Measurements from ENCODE around the gene SLBP.

The SLBP gene

DNA sequence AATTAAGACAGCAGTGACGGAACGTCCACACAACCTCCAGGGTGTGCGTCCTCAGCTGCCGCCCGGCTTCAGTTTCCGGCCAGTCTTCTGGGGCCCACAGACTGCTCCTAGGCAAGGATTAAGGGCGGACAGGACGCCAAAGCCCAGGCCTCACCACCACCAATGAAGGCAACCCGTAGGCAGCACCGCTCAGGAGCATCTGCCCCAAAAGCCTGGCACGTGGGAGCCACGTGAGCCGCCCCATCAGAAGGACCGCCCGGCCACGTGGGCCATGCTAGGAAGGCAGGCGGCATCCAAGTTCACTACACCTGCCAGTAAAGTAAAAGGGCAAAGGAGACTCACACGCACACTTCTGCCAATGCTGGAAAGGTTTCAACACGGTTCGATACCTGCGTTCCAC, 42.3 kb downstream of the SLBP start:
- in situ Hi-C loops (cut with HindIII; ENCODE audit: low sequenced_read_pairs), result no loop called here
- no peak for DNase-seq (ENCODE audit: low read depth)
- H3K4me3 ChIP-seq (ENCODE audit: low read depth, low read length), result no peak overlapping the region
- no peak for TF ChIP-seq CTCF (IDR thresholded peaks at IDR 0.05; ENCODE audit: low read depth, low read length, missing control alignments)

DNA sequence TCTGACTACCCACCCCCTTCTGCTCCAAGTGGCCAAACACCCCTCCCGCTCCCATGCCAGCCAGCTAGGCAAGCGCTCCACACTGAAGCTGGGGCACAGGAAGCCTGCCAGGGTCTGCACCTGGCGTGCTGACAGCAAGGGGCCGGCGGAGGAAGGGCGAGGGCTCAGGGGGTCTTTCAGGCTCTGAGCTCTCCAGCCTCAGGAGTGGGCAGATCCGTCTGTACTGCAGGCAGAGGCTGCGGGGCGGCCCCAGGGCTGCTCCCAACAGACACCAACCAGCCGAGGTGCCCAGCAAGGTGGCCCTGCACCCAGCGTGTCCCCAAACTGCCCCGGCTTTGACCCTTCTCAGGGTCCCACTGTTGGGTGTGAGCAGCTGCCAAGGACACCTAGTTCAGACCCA, 42.8 kb downstream of the SLBP start:
- no peak for DNase-seq (ENCODE audit: low read depth)
- no peak overlapping the region for H3K4me3 ChIP-seq (ENCODE audit: low read depth, low read length)
- in situ Hi-C loops (cut with HindIII; ENCODE audit: low sequenced_read_pairs), result no loop called here
- no peak for TF ChIP-seq CTCF (IDR thresholded peaks at IDR 0.05; ENCODE audit: low read depth, low read length, missing control alignments)

DNA sequence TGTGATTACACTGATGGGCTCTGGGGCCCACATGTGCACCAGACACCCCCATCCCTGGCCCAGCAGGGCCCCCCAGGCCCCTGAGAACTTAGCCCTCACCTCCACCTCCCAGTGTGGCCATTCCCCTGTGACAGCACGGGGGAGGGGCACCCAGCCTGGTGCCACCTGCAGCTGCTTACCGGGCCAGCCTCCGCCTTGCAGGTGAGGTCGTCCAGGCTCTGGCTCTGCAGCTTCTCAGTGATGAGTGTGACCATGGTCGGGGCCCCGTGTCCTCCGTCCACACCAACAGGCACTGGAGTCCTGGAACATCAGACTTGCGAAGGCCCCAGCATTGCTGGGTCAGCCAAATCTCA, 43.7 kb downstream of the SLBP start:
- TF ChIP-seq CTCF (IDR thresholded peaks at IDR 0.05; ENCODE audit: low read depth, low read length, missing control alignments), result no peak
- no peak for DNase-seq (ENCODE audit: low read depth)
- in situ Hi-C loops (cut with HindIII; ENCODE audit: low sequenced_read_pairs), result no loop called here
- H3K4me3 ChIP-seq (ENCODE audit: low read depth, low read length), result no peak overlapping the region

- in situ Hi-C loops (cut with HindIII; ENCODE audit: low sequenced_read_pairs), result no loop called here
- no peak for TF ChIP-seq CTCF (IDR thresholded peaks at IDR 0.05; ENCODE audit: low read depth, low read length, missing control alignments)
- no peak overlapping the region for H3K4me3 ChIP-seq (ENCODE audit: low read depth, low read length)
- DNase-seq (ENCODE audit: low read depth), result no peak
Measured at GRCh38 chr4:1667273-1667672, 44.8 kb downstream of the SLBP start.

DNA sequence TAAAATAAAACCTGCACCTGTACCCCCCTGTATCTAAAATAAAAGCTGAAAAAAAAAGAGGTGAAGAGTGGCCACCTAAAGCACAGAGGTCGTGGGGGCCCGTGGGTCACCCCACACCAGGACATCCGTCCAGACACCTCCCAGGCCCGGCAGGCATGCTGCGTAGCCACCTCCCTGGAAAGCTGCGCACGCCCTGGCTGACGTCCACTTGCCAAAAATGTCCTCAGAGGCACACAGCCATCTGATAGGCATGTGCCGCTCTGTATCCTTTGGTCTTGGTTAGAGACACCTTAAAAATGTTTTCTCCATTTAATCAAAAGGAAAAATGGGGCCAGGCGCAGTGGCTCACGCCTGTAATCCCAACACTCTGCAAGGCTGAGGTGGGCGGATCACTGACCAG, 45.7 kb downstream of the SLBP start:
- DNase-seq (ENCODE audit: low read depth), result no peak
- in situ Hi-C loops (cut with HindIII; ENCODE audit: low sequenced_read_pairs), result no loop called here
- no peak overlapping the region for H3K4me3 ChIP-seq (ENCODE audit: low read depth, low read length)
- no peak for TF ChIP-seq CTCF (IDR thresholded peaks at IDR 0.05; ENCODE audit: low read depth, low read length, missing control alignments)

- no peak for DNase-seq (ENCODE audit: low read depth)
- H3K4me3 ChIP-seq (ENCODE audit: low read depth, low read length), result no peak overlapping the region
- in situ Hi-C loops (cut with HindIII; ENCODE audit: low sequenced_read_pairs), result no loop called here
- no peak for TF ChIP-seq CTCF (IDR thresholded peaks at IDR 0.05; ENCODE audit: low read depth, low read length, missing control alignments)
Measured at GRCh38 chr4:1664141-1664540, 48.0 kb downstream of the SLBP start.

DNA sequence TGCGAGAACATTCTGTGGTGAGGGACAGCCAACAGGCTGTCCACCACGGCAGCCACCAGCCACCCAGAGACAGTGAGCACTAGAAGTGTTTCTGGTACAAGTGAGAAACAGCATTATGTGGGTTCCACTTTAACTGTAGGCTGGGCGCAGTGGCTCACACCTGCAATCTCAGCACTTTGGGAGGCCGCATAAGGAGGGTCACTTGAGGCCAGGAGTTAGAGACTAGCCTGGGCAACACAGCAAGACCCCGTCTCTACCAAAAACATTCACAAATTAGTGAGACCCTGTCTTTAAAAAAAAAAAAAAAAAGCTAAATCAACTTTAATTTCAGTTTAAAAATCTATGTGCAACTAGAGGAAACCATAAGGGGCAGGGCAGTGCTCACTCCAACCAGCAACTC, 48.6 kb downstream of the SLBP start:
- no peak overlapping the region for H3K4me3 ChIP-seq (ENCODE audit: low read depth, low read length)
- in situ Hi-C loops (cut with HindIII; ENCODE audit: low sequenced_read_pairs), result no loop called here
- TF ChIP-seq CTCF (IDR thresholded peaks at IDR 0.05; ENCODE audit: low read depth, low read length, missing control alignments), result no peak
- no peak for DNase-seq (ENCODE audit: low read depth)

Data from astrocyte of the cerebellum (primary cell).